GM12892 (cell line): ENCODE data around the gene SLC24A3.

Experiments used
- POLR2A ChIP-seq: IDR thresholded peaks from 2 replicates; pipeline ENCODE4 v1.6.1; 2011; ENCODE audit warnings: low read depth, low read length, control low read depth
- POLR2AphosphoS5 ChIP-seq: IDR thresholded peaks from 2 replicates; pipeline ENCODE4 v1.6.1; 2011; ENCODE audit warnings: low read depth, low read length, control low read depth

GRCh38 chr20:19291818-19292132, 79.3 kb downstream of the SLC24A3 start:
- no peak for TF ChIP-seq POLR2A
- no peak for TF ChIP-seq POLR2AphosphoS5
